Left cardiac atrium (tissue), 4 donors: Measurements from ENCODE around the gene MLEC. TPM values are rescaled to one million over a fixed set of nuclear protein-coding genes. Genes with fewer than 3 reads are reported as not detected.
"Not testable (repeated sequence)": the region's sequence is repeated elsewhere in the genome, so short reads cannot be mapped to it uniquely, and the experiment has no call there.

Source experiments
- ATAC-seq, 2 donors: fragments of 200-7000 bp; cut with Tn5 transposase; one replicate each; pipeline ENCODE4 v1.9.1; 2020; ENCODE audit warnings: mild to moderate bottlenecking in 2 of 2, moderate library complexity in 2 of 2
- DNase-seq: peaks from one replicate; pipeline ENCODE4 v3.0.0-alpha.2; 2020
- intact Hi-C, 2 donors: fragments of 100-400 bp; cut with DNase I; formaldehyde crosslinking; loops; one replicate each; pipeline versions ENCODE4 v1.14.1 to v1.15.1; 2022 to 2023
- total RNA-seq, 2 donors: library from RNA; stranded (reverse); fragmentation: NEBNext Ultra II Directional; extraction: Animal tissue kit (Norgen Biotek cat#: 25700); gene quantifications; one replicate each; pipeline ENCODE4 v1.2.1, GENCODE V29; 2021
- donor health status: DM: no; HTN: yes; CAD: no.
- donor health status: DM: no; HTN: yes; CAD: no; lungs with severe emphysema.
- donor health status: DM: yes; HTN: yes; CAD: no.
- donor health status: Dilated cardiomyopathy.

MLEC gene
- total RNA-seq, 2 donors from 2014 or later, result 166 to 173 TPM

DNA sequence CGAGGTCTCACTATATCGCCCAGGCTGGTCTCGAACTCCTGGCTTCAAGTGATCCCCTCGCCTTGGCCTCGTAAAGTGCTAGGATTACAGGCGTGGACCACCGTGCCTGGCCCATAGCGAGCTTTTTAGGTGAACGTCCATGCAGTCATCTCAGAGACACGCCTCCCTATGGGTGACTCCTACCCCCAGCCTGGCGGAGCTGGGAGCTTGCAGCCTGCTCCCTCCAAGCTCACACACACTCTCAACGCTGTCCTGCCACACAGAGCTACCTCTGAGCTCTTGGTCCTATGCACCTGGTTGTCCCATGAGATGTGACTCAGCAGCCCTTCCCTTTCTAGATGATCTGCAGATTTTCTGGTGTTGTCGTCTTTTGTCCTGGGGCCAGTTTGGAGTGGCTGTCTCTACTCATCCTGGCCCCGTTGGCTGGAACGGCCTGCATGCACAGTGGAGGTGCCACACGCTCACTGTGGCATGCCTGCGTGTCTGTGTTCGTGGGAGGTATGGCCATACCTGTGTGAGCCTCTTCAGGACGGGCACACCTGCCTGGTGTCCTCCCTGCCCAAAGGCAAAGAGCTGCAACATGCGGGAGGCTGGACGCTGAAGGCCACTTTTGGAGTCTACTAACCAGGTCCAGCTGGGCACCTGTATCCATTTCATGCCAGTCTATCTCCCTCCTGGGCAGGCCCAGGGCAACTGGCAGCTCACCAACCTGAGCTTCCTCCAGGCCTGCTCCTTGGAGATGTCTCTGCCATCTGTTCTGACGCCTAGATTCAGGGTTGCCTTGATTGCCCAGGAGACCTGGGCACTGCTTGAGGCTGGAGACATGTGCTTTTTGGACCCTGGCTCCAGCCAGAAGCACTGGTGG is 28.4 kb upstream of the MLEC start:
- ATAC-seq (no peak), DNase-seq (no peak)
- intact Hi-C loops, result no loop called here

DNA sequence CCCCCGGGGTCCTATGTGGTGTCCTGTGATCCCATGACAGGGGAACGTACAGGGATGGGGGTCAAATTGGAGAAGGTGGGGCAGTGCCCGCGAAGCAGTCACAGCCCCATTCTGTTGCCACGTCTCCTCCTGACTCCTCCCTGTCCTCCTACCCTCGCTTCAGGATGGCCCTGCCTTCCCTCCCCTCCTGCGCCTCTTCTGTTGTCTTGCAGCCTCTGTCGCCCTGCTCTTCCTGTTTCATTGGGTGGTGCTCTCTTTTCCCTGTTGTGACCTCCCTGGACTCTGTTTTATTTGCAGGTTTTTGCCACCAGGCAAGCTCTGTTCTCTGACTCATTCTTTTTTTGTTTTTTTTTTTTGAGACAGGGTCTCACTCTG is 27.8 kb upstream of the MLEC start:
- DNase-seq, result no peak
- intact Hi-C loops, result no loop called here
- ATAC-seq, result no peak

DNA sequence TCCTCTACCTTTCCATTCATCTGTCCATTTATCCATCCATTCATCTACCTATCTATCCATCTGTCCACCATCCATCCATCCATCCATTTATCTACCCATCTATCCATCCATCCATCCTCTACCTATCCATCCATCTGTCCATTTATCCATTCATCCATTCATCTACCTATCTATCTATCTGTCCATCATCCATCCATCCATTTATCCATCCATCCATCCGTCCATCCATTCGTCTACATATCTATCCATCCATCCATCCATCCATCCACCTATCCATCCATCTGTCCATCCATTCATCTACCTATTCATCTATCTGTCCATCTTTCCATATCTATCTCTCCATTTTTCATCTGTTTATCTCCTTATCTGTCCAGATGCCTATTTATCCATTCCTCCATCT is 25.5 kb upstream of the MLEC start:
- no peak for ATAC-seq
- intact Hi-C loops, result no loop called here
- DNase-seq, result no peak

DNA sequence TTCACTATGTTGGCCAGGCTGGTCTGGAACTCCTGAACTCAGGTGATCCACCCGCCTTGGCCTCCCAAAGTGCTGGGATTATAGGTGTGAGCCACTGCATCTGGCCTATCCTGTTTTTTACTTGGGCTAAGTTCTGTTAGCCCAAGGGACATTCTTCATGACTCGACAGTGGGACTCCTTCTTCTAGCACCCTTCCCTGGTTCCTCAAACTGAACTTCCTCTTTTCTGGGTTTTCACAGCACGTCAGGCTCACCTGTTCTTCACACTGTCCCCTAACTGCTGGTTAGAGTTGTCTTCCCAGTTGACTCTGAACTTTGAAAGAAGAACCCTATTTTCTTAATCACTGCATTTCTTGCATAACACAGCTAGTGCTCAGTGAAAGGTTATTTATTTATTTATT is 24.1 kb upstream of the MLEC start:
- ATAC-seq, result no peak
- no peak for DNase-seq
- intact Hi-C loops, result no loop called here

- ATAC-seq, result no peak
- intact Hi-C loops, result no loop called here
- no peak for DNase-seq
These were observed 23.2 kb upstream of the MLEC start for GRCh38 chr12:120663741-120664140.

DNA sequence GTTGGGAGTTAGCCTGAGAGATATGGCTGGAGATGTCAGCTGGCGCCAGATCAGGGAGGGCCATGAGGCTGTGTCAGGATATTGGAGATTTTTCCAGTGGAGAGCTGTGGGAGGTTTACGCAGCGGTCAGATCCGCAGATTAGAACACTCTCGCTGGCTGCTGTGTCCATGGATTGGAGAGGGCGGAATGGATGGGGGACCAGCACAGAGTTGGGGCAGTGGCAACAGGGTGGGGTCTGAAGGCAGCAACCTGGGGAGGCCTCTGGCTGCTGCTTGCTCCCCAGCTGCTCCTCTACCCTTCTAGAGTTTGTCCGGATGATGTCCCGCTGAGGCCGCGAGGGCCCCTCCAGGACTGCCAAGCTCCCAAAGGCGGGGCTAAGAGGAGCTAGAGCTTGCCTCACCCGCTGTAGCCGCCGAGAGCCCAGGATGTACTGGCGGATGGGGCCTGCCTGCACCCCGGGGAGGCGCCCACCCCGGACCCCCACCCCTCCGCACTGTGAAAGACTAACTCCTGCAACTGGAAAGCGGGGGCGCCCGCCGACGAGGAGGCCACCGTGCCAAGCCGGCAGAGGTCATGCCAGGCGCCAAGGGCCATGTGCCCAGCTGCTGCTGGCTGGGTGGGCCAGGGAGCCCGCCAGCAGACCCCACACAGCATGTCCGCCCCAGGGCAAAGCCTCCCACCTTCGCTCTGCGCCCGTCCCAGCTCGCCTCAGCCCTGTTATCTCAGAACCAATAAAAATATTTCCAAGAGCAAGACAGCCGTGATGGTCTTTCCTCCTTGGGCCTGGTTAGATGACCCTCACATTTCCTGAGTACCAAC is 20.2 kb upstream of the MLEC start:
- ATAC-seq (no peak), DNase-seq (no peak)
- intact Hi-C loops, result no loop called here

- intact Hi-C loops, result no loop called here
- no peak for DNase-seq
- no peak for ATAC-seq
These were observed 18.7 kb upstream of the MLEC start for GRCh38 chr12:120668091-120668867.

DNA sequence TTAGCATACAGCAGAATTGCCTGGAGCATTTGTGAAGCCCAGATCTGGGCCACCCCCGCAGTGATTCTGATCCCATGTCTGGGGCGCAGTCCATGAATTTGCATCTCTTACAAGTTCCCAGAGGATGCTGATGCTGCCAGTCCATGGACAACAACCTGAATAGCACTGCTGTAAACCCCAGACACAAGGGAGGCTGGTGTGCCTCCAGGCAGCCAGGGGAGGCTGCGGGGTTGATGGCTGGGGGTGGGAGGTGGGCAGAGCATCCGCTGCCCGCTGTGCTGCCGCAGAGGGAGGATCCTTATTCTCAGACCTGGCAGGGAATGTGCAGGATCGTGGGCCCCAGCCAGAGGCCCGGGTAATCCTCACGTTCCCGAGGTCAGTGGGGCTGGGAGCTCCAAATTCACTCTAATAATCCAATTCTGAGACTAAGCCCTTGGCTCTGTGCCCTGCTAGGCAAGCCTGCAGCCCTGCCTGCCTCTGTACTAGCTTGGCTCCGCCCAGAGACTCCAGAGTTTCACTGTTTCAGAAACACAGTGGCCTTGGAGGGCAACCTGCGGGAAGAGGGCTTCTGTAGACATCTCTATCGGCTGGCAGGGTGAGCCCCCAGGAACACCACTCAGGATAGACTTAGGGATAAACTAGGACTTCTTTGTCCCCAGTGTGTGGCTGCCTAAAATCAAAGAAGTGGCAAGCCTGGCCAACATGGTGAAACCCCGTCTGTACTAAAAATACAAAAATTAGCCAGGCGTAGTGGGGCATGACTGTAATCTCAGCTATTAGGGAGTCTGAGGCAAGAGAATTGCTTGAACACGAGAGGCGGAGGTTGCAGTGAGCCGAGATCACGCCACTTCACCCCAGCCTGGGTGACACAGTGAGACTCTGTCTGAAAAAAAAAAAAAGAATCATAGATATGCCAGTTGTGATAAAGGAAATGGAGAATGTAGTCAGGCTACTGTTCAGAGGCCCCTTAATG is 17.8 kb upstream of the MLEC start:
- DNase-seq, result peak; percentile 55
- ATAC-seq, result peak; percentile 65 to 71
- intact Hi-C loops, result no loop called here

DNA sequence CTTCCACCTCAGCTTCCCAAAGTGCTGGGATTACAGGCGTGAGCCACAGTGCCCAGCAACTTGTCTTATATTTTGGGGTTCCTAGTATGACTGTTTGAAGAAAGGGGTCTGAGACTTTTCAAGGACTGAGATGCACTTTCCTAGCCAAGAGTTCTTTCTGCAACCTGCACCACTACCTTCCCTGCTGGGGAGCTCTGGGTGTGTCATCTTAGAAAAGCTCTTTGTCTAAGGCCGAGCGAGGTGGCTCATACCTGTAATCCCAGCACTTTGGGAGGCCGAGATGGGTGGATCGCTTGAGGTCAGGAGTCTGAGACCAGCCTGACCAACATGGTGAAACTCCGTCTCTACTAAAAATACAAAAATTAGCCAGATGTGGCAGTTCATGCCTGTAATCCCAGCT is 16.7 kb upstream of the MLEC start:
- DNase-seq, ATAC-seq, intact Hi-C loops: not testable (repeated sequence)

GRCh38 chr12:120670667-120671066 is 16.3 kb upstream of the MLEC start:
- intact Hi-C loops, result no loop called here
- DNase-seq, result no peak
- no peak for ATAC-seq

DNA sequence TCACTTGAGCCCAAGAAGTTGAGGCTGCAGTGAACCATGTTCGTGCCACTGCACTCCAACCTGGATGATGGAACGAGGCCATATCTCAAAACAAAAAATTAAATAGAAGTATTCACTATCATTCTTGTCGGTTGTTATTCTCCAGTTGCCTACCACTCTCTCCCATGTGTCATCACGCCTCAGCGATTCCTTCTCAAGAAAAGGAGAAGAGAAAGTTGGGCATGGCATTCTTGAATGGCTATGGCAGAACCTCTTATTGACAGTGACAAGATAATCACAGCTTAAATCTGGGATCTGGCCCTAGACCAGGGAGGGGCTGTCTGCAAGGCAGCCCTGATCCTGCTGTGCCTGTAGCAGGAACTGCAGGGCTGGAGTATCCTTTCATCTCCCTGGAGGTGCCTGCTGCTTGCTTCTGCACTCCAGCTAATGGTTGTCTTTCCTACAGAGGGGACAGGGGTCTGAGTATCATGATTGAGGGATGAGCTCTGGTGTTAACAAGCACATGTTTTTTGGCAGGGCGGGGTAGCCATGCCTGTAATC is 12.8 kb upstream of the MLEC start:
- no peak for ATAC-seq
- intact Hi-C loops, result no loop called here
- DNase-seq, result no peak

GRCh38 chr12:120677765-120678473 is 9.0 kb upstream of the MLEC start:
- intact Hi-C loops, result no loop called here
- no peak for DNase-seq
- peak; percentile 47 to 75 for ATAC-seq

- ATAC-seq (no peak), DNase-seq (no peak)
- intact Hi-C loops, result no loop called here
These were observed 8.4 kb upstream of the MLEC start for GRCh38 chr12:120678572-120678971.

DNA sequence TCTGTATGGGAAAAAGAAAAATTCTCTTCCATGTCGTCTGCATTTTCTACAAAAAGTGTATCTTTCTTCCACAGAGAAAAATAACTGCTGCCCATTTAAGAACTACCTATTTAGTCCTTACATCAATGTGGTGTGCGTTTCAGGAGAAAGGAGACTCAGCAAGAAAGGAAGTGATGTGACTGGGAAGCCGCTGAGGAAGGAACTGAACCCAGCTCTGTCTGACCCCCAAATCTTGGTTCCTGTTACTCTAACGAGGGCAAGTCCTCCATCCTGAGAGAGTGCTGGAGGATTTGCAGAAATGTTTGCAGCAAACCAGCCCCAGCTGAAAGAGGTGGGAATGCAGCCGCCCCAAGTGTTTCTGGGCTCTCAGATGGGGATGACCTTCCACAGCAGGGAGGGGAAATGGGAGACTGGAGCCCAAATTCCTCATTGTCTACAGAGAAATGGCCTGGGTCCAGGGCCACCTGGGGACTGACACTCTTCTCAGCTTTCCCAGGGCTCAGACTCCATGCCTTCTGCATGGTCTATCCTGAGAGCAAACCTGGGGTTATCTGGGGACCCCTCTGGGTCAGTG is 6.7 kb upstream of the MLEC start:
- intact Hi-C loops, result no loop called here

DNA sequence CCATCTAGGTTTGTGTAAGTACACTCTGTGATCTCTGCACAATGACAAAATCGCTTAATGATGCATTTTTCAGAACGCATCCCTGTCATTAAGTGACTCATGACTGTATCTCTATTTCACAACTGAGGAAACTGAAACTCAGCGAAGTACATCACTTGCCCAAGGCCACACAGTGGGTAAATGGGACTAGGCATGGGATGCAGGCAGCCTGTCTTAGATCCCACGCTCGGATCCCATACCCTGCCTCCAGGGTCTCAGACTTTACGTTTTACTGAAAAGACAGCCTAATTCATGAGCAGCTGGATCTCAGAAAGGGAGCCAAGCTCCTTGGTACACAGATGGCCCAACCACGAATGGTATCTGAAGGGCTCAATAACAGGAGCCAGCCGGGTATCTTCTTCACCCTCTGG is 2.4 kb upstream of the MLEC start:
- intact Hi-C loops, result no loop called here
- DNase-seq, result no peak
- ATAC-seq, result no peak

More for the DNA sequence above, 6.7 kb upstream of the MLEC start:
- ATAC-seq (no peak), DNase-seq (no peak)

GRCh38 chr12:120685522-120685921 is 1.4 kb upstream of the MLEC start:
- DNase-seq, result no peak
- no peak for ATAC-seq
- intact Hi-C loops, result no loop called here

GRCh38 chr12:120686151-120686689 is 729 bp upstream of the MLEC start:
- intact Hi-C loops, result no loop called here
- ATAC-seq, result peak; percentile 90 to 95
- DNase-seq, result peak; percentile 98
